Central memory CD8-positive, alpha-beta T cell (primary cell): ENCODE measurements around the gene DHCR24.

Source experiments
- ATAC-seq: fragments of 150-1000 bp; cut with Tn5 transposase; replicated peaks from 2 replicates; pipeline ENCODE4 v1.10.0; 2022; ENCODE audit warnings: mild to moderate bottlenecking, moderate FRiP score, moderate number of reproducible peaks; ENCODE audit not compliant: poor library complexity, severe bottlenecking; ENCODE audit errors: extremely low read depth
- DNase-seq, 2 donors: peaks; one replicate each; pipeline ENCODE4 v3.0.0; 2021; ENCODE audit warnings: low spot score in 2 of 2
- H3K27ac Mint-ChIP-seq: one replicate; pipeline ENCODE4 v1.8.0; 2022; ENCODE audit warnings: low read depth, mild to moderate bottlenecking, moderate library complexity, mixed read lengths
- H3K27me3 Mint-ChIP-seq: one replicate; pipeline ENCODE4 v1.8.0; 2022; ENCODE audit warnings: mixed read lengths
- H3K36me3 Mint-ChIP-seq: one replicate; pipeline ENCODE4 v1.8.0; 2022; ENCODE audit warnings: mild to moderate bottlenecking, moderate library complexity, mixed read lengths; ENCODE audit not compliant: insufficient read depth
- H3K4me1 Mint-ChIP-seq: one replicate; pipeline ENCODE4 v1.8.0; 2022; ENCODE audit warnings: mixed read lengths
- H3K4me3 Mint-ChIP-seq: one replicate; pipeline ENCODE4 v1.8.0; 2022; ENCODE audit warnings: mild to moderate bottlenecking, moderate library complexity, mixed read lengths
- H3K9me3 Mint-ChIP-seq: one replicate; pipeline ENCODE4 v1.8.0; 2022; ENCODE audit warnings: mixed read lengths

The DHCR24 gene

GRCh38 chr1:54826226-54826816 lies 60.7 kb downstream of the DHCR24 start:
- Mint-ChIP-seq H3K4me3 (no peak overlapping the region), H3K36me3 (peaks cover 8% of the 10 kb centered on the region), H3K27me3 (no peaks in the 10 kb centered on the region), H3K9me3 (peaks cover 19% of the 10 kb centered on the region), H3K4me1 (no peaks in the 10 kb centered on the region), H3K27ac (no peak overlapping the region)
- DNase-seq (no peak), ATAC-seq (no peak)

- DNase-seq (no peak), ATAC-seq (no peak)
- Mint-ChIP-seq H3K36me3 (peaks cover 8% of the 10 kb centered on the region), H3K9me3 (peaks cover 19% of the 10 kb centered on the region), H3K4me3 (no peak overlapping the region), H3K4me1 (no peaks in the 10 kb centered on the region), H3K27ac (no peak overlapping the region), H3K27me3 (no peaks in the 10 kb centered on the region)
These were observed 61.3 kb downstream of the DHCR24 start for GRCh38 chr1:54825696-54826095.

GRCh38 chr1:54823670-54824069 lies 63.3 kb downstream of the DHCR24 start:
- DNase-seq: no peak
- H3K27ac Mint-ChIP-seq: no peak overlapping the region
- H3K9me3 Mint-ChIP-seq: peaks cover 19% of the 10 kb centered on the region
- H3K4me1 Mint-ChIP-seq: no peaks in the 10 kb centered on the region
- H3K4me3 Mint-ChIP-seq: no peak overlapping the region
- H3K36me3 Mint-ChIP-seq: peaks cover 8% of the 10 kb centered on the region
- no peaks in the 10 kb centered on the region for H3K27me3 Mint-ChIP-seq
- no peak for ATAC-seq

GRCh38 chr1:54819733-54820132 lies 67.3 kb downstream of the DHCR24 start:
- no peak overlapping the region for H3K4me3 Mint-ChIP-seq
- no peak for ATAC-seq
- peak overlapping the region; percentile 68 for H3K27ac Mint-ChIP-seq
- H3K36me3 Mint-ChIP-seq: peaks cover 8% of the 10 kb centered on the region
- H3K4me1 Mint-ChIP-seq: peaks cover 7% of the 10 kb centered on the region
- no peak for DNase-seq
- peaks cover 12% of the 10 kb centered on the region for H3K9me3 Mint-ChIP-seq
- no peaks in the 10 kb centered on the region for H3K27me3 Mint-ChIP-seq

- Mint-ChIP-seq H3K4me3 (no peak overlapping the region), H3K36me3 (peaks cover 7% of the 10 kb centered on the region), H3K27ac (peak overlapping the region; percentile 68), H3K9me3 (peaks cover 8% of the 10 kb centered on the region), H3K4me1 (peaks cover 7% of the 10 kb centered on the region), H3K27me3 (no peaks in the 10 kb centered on the region)
- ATAC-seq (no peak), DNase-seq (no peak)
These were observed 67.8 kb downstream of the DHCR24 start for GRCh38 chr1:54819195-54819536.

GRCh38 chr1:54818461-54819194 lies 68.4 kb downstream of the DHCR24 start:
- peak overlapping the region; percentile 68 for H3K27ac Mint-ChIP-seq
- peaks cover 7% of the 10 kb centered on the region for H3K36me3 Mint-ChIP-seq
- peaks cover 7% of the 10 kb centered on the region for H3K4me1 Mint-ChIP-seq
- H3K9me3 Mint-ChIP-seq: peaks cover 4% of the 10 kb centered on the region
- ATAC-seq (no peak), DNase-seq (no peak)
- no peaks in the 10 kb centered on the region for H3K27me3 Mint-ChIP-seq
- no peak overlapping the region for H3K4me3 Mint-ChIP-seq

GRCh38 chr1:54816951-54817350 lies 70.0 kb downstream of the DHCR24 start:
- H3K9me3 Mint-ChIP-seq: no peaks in the 10 kb centered on the region
- peaks cover 13% of the 10 kb centered on the region for H3K4me1 Mint-ChIP-seq
- no peak overlapping the region for H3K4me3 Mint-ChIP-seq
- H3K27ac Mint-ChIP-seq: no peak overlapping the region
- DNase-seq: no peak
- H3K27me3 Mint-ChIP-seq: no peaks in the 10 kb centered on the region
- ATAC-seq: no peak
- peaks cover 5% of the 10 kb centered on the region for H3K36me3 Mint-ChIP-seq

- Mint-ChIP-seq H3K27me3 (no peaks in the 10 kb centered on the region), H3K4me1 (peaks cover 13% of the 10 kb centered on the region), H3K4me3 (no peak overlapping the region), H3K27ac (no peak overlapping the region), H3K36me3 (peaks cover 5% of the 10 kb centered on the region), H3K9me3 (no peaks in the 10 kb centered on the region)
- no peak for ATAC-seq
- no peak for DNase-seq
These were observed 70.9 kb downstream of the DHCR24 start for GRCh38 chr1:54816130-54816529.

- no peak overlapping the region for H3K4me3 Mint-ChIP-seq
- H3K36me3 Mint-ChIP-seq: peaks cover 5% of the 10 kb centered on the region
- no peaks in the 10 kb centered on the region for H3K9me3 Mint-ChIP-seq
- H3K4me1 Mint-ChIP-seq: peaks cover 18% of the 10 kb centered on the region
- DNase-seq (no peak), ATAC-seq (no peak)
- H3K27me3 Mint-ChIP-seq: no peaks in the 10 kb centered on the region
- H3K27ac Mint-ChIP-seq: no peak overlapping the region
These were observed 71.7 kb downstream of the DHCR24 start for GRCh38 chr1:54815086-54815876.

GRCh38 chr1:54814571-54814970 lies 72.4 kb downstream of the DHCR24 start:
- Mint-ChIP-seq H3K27me3 (no peaks in the 10 kb centered on the region), H3K9me3 (no peaks in the 10 kb centered on the region)
- ATAC-seq: no peak

GRCh38 chr1:54814126-54814498 lies 72.9 kb downstream of the DHCR24 start:
- no peaks in the 10 kb centered on the region for H3K27me3 Mint-ChIP-seq
- ATAC-seq: no peak
- no peaks in the 10 kb centered on the region for H3K9me3 Mint-ChIP-seq
- H3K4me3 Mint-ChIP-seq: no peak overlapping the region
- no peak overlapping the region for H3K27ac Mint-ChIP-seq
- DNase-seq: no peak
- H3K36me3 Mint-ChIP-seq: peaks cover 5% of the 10 kb centered on the region
- peaks cover 18% of the 10 kb centered on the region for H3K4me1 Mint-ChIP-seq

More at GRCh38 chr1:54814571-54814970, 72.4 kb downstream of the DHCR24 start:
- peaks cover 5% of the 10 kb centered on the region for H3K36me3 Mint-ChIP-seq
- H3K4me3 Mint-ChIP-seq: no peak overlapping the region
- no peak for DNase-seq
- peaks cover 18% of the 10 kb centered on the region for H3K4me1 Mint-ChIP-seq
- no peak overlapping the region for H3K27ac Mint-ChIP-seq

- Mint-ChIP-seq H3K36me3 (peaks cover 5% of the 10 kb centered on the region), H3K27me3 (no peaks in the 10 kb centered on the region), H3K4me3 (no peak overlapping the region), H3K27ac (no peak overlapping the region), H3K4me1 (peaks cover 19% of the 10 kb centered on the region), H3K9me3 (no peaks in the 10 kb centered on the region)
- no peak for DNase-seq
- no peak for ATAC-seq
These were observed 73.4 kb downstream of the DHCR24 start for GRCh38 chr1:54813485-54814125.
